GM18520 (cell line): ENCODE results near the gene PRRX2.
"Not testable (repeated sequence)": the region's sequence is repeated elsewhere in the genome, so short reads cannot be mapped to it uniquely, and the experiment has no call there.

Source experiments
- ATAC-seq: cut with Tn5 transposase; IDR thresholded peaks from one replicate; pipeline ENCODE4 v1.9.1; 2021; ENCODE audit not compliant: unreplicated experiment

PRRX2 gene

GRCh38 chr9:129731477-129732085 lies 66.1 kb downstream of the PRRX2 start:
- no peak for ATAC-seq

GRCh38 chr9:129732100-129732499 lies 66.7 kb downstream of the PRRX2 start:
- no peak for ATAC-seq

- no peak for ATAC-seq
These were observed 67.6 kb downstream of the PRRX2 start for GRCh38 chr9:129732946-129733631.

DNA sequence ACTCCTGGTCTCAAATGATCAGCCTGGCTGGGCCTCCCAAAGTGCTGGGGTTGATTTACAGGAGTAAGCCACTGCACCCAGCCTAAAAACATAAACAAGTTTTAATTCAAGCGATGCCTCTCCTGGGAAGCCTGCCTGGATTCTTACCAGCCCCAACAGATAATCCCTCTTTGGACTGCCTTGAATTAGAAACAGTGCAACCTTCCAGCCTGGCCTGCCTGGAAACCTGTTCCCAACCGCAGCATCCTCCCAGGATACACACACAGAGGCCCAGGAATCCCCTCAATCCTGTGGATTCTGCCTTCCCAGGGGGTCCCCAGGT lies 68.1 kb downstream of the PRRX2 start:
- no peak for ATAC-seq

GRCh38 chr9:129735546-129735945 lies 70.1 kb downstream of the PRRX2 start:
- ATAC-seq = no peak

DNA sequence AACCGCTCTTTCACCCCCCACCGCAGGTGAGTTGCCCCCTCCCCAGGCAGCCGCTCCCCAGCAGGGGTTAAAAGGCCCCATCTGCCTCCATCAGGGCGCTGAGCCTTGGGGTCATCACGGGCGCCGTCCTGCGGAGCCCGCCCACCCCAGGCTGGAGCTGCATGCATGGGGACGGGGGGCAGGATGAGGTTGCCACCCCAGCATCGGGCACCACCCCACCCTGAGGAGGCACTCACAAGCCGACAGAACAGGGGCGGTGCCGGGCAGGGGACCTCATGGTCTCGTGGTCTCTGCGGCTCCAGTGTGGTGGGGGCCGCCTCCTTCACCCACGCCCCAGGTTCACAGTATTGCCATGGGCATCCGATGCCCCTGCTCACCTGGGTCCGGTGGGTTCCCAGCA lies 70.9 kb downstream of the PRRX2 start:
- no peak for ATAC-seq

DNA sequence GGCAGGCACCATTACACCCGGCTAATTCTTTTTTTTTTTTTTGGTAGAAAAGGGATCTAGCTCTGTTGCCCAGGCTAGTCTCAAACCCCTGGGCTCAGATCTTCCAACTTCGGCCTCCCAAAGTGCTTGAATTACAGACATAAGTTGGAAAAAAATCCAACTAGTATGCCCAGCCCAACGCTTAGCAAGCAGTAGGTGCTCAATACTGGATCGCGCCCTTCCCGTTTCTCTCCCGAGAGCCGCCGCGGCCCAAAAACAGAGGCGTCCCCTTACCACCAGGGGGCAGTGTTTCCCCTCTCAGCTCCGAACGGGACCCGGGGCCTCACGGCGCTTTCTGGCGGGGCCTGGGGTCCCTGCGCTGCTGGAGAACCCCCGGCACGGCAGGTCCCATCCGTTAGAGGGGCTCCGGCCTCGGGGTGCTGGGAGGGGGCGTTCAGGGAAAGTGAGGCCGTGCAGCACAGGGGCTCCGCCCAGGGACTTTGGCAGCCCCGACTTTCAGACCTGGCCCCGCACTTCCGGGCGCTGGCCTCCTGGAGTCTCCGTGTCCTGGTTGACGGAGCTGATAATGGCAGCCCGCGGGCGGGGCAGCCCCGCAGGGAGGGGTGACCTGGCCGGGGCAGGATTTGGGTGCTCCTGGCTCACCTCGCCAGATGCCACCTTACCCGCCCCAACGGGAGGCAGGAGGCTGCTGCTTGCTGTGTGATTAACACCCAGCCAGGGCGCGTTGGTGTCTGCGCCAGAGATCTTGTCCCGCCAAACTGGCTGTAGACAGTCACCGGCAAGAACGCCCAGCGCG lies 72.2 kb downstream of the PRRX2 start:
- peak; percentile 41 for ATAC-seq

GRCh38 chr9:129739432-129739831 lies 74.0 kb downstream of the PRRX2 start:
- no peak for ATAC-seq

- no peak for ATAC-seq
These were observed 74.7 kb downstream of the PRRX2 start for GRCh38 chr9:129740174-129740573.

DNA sequence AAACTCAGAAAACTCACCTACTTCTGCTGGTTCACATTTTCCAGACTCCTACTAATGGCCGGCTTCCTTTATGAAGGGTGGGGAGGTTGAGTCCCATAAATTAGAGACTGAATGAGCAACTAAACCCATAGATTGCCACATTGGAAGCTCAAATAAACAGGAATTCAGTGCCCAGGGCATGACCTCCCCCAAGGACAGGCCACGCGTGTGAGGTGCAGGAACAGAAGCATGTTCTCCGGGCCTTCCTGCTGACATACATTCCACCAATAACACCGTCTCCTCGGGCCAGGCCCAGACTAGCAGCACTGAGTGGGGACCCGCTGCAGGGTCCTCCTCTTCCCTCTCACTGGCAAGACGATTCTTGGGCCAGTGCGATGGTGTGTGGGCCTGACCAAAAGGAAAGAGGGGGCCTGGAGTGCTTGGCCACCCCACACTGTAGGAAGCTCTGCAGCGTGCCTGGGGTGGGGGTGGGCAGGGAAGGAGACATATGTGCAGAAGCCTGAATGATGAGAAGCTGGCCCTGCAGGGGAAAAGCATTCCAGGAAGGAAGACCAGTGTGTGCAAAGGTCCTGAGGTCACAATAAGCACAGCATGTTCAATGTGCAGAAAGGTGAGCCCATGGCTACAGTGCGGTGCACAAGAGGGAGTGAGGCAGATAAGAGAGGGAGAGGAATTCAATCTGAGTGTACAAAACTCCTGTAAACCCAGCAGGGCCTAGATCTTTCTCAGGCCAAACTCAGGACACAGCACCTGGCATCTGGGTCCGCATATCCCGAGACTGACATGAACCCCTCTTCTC lies 75.4 kb downstream of the PRRX2 start:
- no peak for ATAC-seq

GRCh38 chr9:129745200-129745599 lies 79.8 kb downstream of the PRRX2 start:
- no peak for ATAC-seq

GRCh38 chr9:129746092-129746777 lies 80.8 kb downstream of the PRRX2 start:
- ATAC-seq = no peak

GRCh38 chr9:129748249-129748648 lies 82.8 kb downstream of the PRRX2 start:
- ATAC-seq = no peak

GRCh38 chr9:129749052-129749451 lies 83.6 kb downstream of the PRRX2 start:
- not testable (repeated sequence) for ATAC-seq

DNA sequence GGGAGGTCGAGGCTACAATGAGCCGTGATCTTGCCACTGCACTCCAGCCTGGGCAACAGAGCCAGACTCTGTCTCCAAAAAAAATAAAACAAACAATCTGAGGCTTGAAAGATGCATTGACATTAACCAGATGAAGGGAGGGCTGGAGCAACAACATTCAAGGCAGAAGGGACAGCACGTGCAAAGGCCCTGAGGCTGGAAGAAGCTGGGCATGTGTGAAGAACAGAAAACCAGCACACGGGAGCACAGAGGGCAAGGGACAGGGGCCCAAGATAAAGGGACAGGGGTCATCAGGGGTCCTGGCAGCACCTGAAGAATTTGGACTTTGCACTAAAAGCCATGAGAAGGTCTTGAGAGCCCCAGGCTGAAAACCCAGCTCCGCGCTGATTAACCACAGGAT lies 84.1 kb downstream of the PRRX2 start:
- ATAC-seq = no peak

DNA sequence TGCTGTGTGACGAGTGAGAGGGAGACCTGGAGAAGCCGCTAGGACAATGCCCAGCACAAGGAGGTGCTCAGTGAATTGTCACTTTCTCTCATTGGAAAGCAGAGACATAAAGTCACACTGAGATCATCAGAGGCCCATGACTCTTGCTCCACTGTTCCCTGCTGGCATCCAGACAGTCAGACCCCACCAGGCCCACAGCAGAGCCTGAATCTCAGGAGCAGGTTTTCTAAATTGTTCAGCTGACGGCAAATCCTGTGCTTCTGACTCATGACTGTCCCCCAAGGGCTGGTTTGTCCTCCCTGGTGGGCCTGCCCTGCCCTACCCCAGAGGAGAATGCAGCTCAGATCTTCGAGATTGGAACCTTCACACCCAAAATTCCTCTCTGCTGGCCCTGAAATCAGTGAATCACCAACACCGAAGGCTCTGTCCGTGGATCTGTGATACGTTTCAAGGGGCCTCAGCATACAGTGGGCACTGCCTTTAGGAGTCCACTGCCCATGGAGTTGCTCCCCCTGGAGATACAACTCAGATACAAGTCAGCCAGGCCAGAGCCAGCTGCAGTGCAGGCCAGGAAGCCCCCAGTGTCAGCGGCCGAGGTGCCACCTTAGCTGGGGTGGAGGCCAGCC lies 84.7 kb downstream of the PRRX2 start:
- ATAC-seq = no peak

DNA sequence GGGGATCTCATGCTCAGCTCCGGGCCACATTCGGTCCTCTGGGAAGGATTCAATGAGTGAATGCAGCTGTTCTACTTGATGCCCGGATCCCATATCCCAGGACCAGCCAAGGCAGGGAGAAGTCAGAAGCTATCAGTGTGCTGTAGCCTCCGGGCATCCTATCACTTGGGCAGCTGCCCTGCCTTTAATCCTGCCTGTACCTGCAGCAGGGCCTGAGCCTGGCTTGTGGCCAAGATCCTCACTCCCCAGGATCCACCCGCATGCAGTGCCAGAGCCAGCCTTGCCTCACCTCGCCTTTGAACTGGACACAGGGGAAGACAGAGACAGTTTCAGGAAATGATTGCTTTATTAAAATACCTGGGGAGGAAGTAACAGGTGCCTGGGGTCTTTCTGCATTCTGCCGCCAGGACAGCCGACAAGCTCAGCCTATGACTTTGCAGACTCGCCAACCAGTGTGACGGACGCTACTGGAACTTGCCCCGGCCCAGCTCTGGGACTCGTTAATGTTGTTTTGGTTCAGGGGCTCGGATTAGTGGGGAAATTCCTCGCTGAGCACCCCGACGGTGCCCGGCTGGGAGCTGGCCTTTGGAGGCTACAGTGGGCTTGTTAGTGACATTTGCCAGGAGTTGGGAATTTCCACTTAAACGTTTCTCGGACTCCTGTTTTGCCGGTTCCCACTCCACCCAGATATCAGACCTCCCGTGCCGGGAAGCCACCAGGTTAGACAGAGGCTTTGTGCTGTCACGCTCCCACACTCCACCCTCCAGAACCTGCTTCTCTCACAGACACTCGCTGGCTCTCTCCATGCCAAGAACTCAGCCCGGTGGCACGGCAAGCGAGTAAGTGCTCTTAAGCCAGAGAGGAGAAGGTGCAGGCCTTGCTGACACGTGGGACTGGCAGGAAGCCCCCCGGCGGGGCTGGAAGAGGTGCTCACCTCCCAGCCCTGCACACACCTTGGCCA lies 86.7 kb downstream of the PRRX2 start:
- ATAC-seq = no peak

DNA sequence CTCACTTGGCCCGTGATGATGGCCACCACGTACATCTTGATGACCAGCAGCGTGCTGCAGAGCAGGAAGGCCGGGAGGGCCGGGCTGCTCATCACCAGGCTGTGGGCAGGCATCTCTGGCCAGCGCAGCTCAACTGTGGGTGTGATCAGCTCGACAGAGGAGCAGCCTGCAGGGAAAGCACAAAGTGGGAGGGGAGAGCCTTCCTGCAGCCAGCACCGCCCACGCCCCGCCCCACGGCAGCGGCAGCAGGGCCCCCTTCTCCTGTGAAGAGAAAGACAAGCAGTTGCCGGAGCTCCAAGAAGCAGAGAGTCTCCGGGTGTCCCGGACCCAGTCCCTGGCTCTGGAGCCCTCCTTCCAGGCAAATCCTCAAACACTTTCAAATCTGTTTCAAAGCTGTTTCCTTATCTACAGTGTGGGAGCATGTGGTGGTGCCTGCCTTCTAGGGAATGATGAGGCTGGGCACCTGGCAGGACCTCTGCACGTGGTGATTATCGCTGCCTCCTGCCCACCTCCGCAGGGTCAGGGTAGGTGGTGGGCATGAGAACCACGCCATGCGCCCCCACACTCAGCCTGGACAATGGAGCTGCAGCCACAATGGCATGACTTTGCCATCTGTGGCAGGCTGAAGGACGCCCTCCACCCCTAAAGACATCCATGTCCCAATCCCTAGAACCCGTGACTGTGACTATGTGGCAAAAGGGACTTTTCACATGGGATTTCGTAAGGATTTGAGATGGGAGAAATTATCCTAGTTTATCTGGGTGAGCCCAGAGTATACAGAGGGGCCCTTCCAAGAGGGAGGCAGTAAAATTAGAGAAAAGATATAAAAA lies 87.7 kb downstream of the PRRX2 start, which contains the start of gene PTGES:
Gene PTGES (minus strand): TSS at position 143 of the 830 bp plus-strand sequence. CDS start 30 bp downstream, at position 113.
- ATAC-seq = no peak
